ENCODE results near the gene TTC21B. TPM values are rescaled to one million over a fixed set of nuclear protein-coding genes. Genes with fewer than 3 reads are reported as not detected.

Gene TTC21B
- total and polyA plus RNA-seq, 10 donors, result 4.3 to 42.2 (median 24.5) TPM

DNA sequence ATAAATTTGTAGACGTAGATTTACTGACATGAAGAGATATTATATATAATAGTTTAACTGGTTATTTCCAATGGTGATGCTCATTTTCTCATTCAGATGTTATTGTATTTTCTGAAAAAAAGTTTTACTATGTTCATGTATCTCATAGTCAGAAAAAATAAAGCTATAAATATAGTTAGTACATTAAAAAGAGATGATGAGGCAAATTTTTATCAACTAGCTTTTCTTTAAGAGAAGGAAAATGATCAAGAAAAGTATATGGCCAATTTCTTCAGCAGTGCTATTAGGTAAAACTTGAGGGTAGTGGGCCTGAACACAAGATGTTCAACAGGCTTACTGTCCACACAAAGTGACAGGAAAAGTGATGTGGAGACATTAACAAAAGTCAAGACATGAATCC is 11.7 kb downstream of the TTC21B start:
- TF ChIP-seq POLR2AphosphoS5 (IDR thresholded peaks at IDR 0.05), result no peak
- intact Hi-C loops (cut with DNase I; ENCODE audit: low total_unique reads), result no loop called here
- Histone ChIP-seq H3K27me3 (replicated peaks in 1 of 7) (no peaks in the 10 kb centered on the region), H3K9me3 (no peaks in the 10 kb centered on the region), H3K4me3 (no peak overlapping the region), H3K27ac (no peak overlapping the region), H3K36me3 (peaks cover 0 to 97% (median 51%) of the 10 kb centered on the region in 6 donors), H3K4me1 (no peaks in the 10 kb centered on the region)
- 94 to 98% (median 97%) methylated on average over 1 of the region's 1 CpG for WGBS, 5 donors
- DNase-seq, result no peak

GRCh38 chr2:165938237-165938636 is 15.3 kb downstream of the TTC21B start:
- no peaks in the 10 kb centered on the region for H3K27me3 ChIP-seq (replicated peaks in 1 of 7)
- WGBS, 5 donors, result 92 to 100% (median 93%) methylated on average over 1 of the region's 1 CpG
- H3K4me1 ChIP-seq, result no peaks in the 10 kb centered on the region
- no peak overlapping the region for H3K4me3 ChIP-seq
- intact Hi-C loops (cut with DNase I; ENCODE audit: low total_unique reads), result no loop called here
- no peak for DNase-seq
- peaks cover 0 to 91% (median 40%) of the 10 kb centered on the region in 6 donors for H3K36me3 ChIP-seq
- no peak overlapping the region for H3K27ac ChIP-seq
- TF ChIP-seq, protein P1, sequence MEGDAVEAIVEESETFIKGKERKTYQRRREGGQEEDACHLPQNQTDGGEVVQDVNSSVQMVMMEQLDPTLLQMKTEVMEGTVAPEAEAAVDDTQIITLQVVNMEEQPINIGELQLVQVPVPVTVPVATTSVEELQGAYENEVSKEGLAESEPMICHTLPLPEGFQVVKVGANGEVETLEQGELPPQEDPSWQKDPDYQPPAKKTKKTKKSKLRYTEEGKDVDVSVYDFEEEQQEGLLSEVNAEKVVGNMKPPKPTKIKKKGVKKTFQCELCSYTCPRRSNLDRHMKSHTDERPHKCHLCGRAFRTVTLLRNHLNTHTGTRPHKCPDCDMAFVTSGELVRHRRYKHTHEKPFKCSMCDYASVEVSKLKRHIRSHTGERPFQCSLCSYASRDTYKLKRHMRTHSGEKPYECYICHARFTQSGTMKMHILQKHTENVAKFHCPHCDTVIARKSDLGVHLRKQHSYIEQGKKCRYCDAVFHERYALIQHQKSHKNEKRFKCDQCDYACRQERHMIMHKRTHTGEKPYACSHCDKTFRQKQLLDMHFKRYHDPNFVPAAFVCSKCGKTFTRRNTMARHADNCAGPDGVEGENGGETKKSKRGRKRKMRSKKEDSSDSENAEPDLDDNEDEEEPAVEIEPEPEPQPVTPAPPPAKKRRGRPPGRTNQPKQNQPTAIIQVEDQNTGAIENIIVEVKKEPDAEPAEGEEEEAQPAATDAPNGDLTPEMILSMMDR (IDR thresholded peaks at IDR 0.05 in 8 of 11, conservative IDR thresholded peaks at IDR 0.05 in 3 of 11), result no peak
- TF ChIP-seq POLR2A (IDR thresholded peaks at IDR 0.05), result no peak
- no peak for TF ChIP-seq POLR2AphosphoS5 (IDR thresholded peaks at IDR 0.05)
- H3K9me3 ChIP-seq, result no peaks in the 10 kb centered on the region

DNA sequence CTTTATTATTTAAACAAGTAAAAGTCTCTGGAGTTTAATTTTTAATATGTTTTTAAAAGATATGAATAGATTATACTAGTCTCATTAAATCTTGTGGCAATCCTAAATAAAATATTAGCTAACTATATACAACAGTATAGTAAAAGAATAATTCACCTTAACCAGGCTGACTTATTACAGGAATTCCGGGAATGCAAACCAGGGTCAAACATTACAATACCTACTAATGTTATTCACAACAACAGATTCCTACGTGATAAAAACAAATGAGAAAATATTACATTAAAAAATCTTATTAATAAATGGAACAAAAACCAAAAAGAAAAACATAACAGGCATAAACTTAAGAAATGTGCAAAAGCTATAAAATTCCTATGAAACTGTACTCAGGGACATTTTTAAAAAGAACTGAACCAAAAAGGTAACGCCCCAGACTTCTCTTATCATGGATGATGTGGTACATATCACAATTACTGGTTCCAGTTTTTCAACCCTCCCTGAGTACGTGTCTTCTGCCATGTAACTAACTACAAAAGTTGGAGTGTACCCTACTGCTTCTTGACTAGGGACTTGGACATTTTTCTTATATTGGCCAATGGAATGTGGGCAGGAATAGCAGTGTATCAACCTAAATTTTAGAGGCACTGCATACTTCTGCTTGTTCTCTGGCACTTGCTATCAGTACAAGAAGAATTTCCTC is 20.2 kb downstream of the TTC21B start:
- H3K4me1 ChIP-seq, result no peaks in the 10 kb centered on the region
- H3K9me3 ChIP-seq, result no peaks in the 10 kb centered on the region
- H3K4me3 ChIP-seq, result no peak overlapping the region
- intact Hi-C loops (cut with DNase I; ENCODE audit: low total_unique reads), result no loop called here
- no peaks in the 10 kb centered on the region for H3K27me3 ChIP-seq (replicated peaks in 1 of 7)
- H3K36me3 ChIP-seq, result peaks cover 0 to 90% (median 40%) of the 10 kb centered on the region in 6 donors
- no peak for TF ChIP-seq POLR2AphosphoS5 (IDR thresholded peaks at IDR 0.05)
- no peak for TF ChIP-seq POLR2A (IDR thresholded peaks at IDR 0.05)
- TF ChIP-seq, protein P1 (IDR thresholded peaks at IDR 0.05 in 8 of 11, conservative IDR thresholded peaks at IDR 0.05 in 3 of 11), result no peak
- no peak for DNase-seq
- WGBS, 5 donors, result 87 to 96% (median 92%) methylated on average over 4 of the region's 4 CpGs
- H3K27ac ChIP-seq, result no peak overlapping the region

DNA sequence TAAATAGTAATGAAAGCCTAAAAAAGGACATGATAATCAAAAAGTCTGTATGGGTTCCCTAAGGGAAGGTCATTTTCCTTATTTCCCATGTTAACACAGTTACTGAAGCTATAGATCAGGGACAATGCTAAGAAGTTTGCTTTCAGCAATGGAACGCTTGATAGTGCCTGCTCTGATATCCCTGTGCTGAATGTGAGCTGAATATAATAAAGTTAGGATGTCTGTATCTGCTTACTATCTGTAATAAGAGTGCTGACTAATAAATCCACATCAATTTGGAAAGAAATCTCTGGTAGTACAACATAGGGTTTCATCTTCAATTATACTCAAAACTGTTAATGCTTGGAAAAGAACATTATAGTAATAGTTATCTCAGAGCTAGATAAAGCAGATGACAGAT is 25.8 kb downstream of the TTC21B start:
- Histone ChIP-seq H3K4me1 (no peaks in the 10 kb centered on the region), H3K27me3 (replicated peaks in 1 of 7) (no peaks in the 10 kb centered on the region), H3K4me3 (no peak overlapping the region), H3K36me3 (peaks cover 0 to 93% (median 48%) of the 10 kb centered on the region in 6 donors), H3K27ac (no peak overlapping the region), H3K9me3 (no peaks in the 10 kb centered on the region)
- intact Hi-C loops (cut with DNase I; ENCODE audit: low total_unique reads), result no loop called here
- TF ChIP-seq, protein P1 (IDR thresholded peaks at IDR 0.05 in 8 of 11, conservative IDR thresholded peaks at IDR 0.05 in 3 of 11), result no peak
- TF ChIP-seq POLR2AphosphoS5 (IDR thresholded peaks at IDR 0.05), result no peak
- no peak for TF ChIP-seq POLR2A (IDR thresholded peaks at IDR 0.05)
- DNase-seq, result no peak
- 91 to 100% (median 96%) methylated on average over 1 of the region's 1 CpG for WGBS, 5 donors

All from spleen (tissue), 11 donors.